ENCODE data around the gene ANKS1A. TPM values are rescaled to one million over a fixed set of nuclear protein-coding genes. Genes with fewer than 3 reads are reported as not detected.

The ANKS1A gene
- total RNA-seq = 6.7 and 7.9 TPM in 2 replicates

GRCh38 chr6:34888874-34889555, at the start of gene ANKS1A:
TSS of gene ANKS1A (plus strand) at chr6:34889255. CDS start at chr6:34889403, 148 bp downstream.

GRCh38 chr6:34887753-34888513, 1.1 kb upstream of the ANKS1A start, which contains the start of gene TAF11:
TSS of gene TAF11 (minus strand) at chr6:34888042. CDS start at chr6:34887957, 85 bp downstream.

Other genes starting within 250 kb of the ANKS1A start
- 25.1 and 25.9 TPM in 2 replicates for gene ILRUN, start 192.5 kb upstream of the ANKS1A start, total RNA-seq
- gene SNRPC, start 131.8 kb upstream of the ANKS1A start, total RNA-seq = 159 and 179 TPM in 2 replicates
- 3.9 and 4.2 TPM in 2 replicates for gene BLTP3A, start 97.2 kb upstream of the ANKS1A start, total RNA-seq
- gene TAF11, start 1.2 kb upstream of the ANKS1A start, total RNA-seq = 21.7 and 26.4 TPM in 2 replicates

All from bronchus fibroblast of lung (primary cell).